CD14-positive monocyte (primary cell): ENCODE data around the gene CCDC50. TPM values are rescaled to one million over a fixed set of nuclear protein-coding genes. Genes with fewer than 3 reads are reported as not detected.

ENCODE experiments used
- DNase-seq, 3 donors: peaks; one replicate each; pipeline ENCODE4 v3.0.0-alpha.2; 2011 to 2022
- H2AFZ ChIP-seq: 2 replicates; pipeline ENCODE4 v1.6.0; 2012; ENCODE audit warnings: mild to moderate bottlenecking, low read depth, low read length, inconsistent platforms; ENCODE audit not compliant: insufficient read depth, poor library complexity, severe bottlenecking
- H3K27ac ChIP-seq, 2 donors: 1 replicate in 1 of 2; 2 replicates in 1 of 2; pipeline ENCODE4 v1.5.1; 2012 to 2013; ENCODE audit warnings: low read length in 2 of 2, control low read depth in 1 of 2, inconsistent platforms in 1 of 2, low read depth in 1 of 2, mild to moderate bottlenecking in 1 of 2
- H3K27me3 ChIP-seq, 2 donors: one replicate each; pipeline versions ENCODE4 v1.6.0 to v1.6.1; 2011 to 2013; ENCODE audit warnings: low read length in 2 of 2; ENCODE audit not compliant: control insufficient read depth in 2 of 2, insufficient read depth in 2 of 2
- H3K36me3 ChIP-seq, 2 donors: replicated peaks in 1 of 2; 1 replicate in 1 of 2; 2 replicates in 1 of 2; pipeline versions ENCODE4 v1.5.1 to v1.6.1; 2012 to 2013; ENCODE audit warnings: low read length in 2 of 2, control low read depth in 1 of 2, inconsistent platforms in 1 of 2, mild to moderate bottlenecking in 1 of 2; ENCODE audit not compliant: insufficient read depth in 2 of 2, control insufficient read depth in 1 of 2
- H3K4me1 ChIP-seq, 2 donors: 1 replicate in 1 of 2; 2 replicates in 1 of 2; pipeline versions ENCODE4 v1.5.1 to v1.6.1; 2012 to 2013; ENCODE audit warnings: low read length in 2 of 2, control low read depth in 1 of 2, inconsistent platforms in 1 of 2, mild to moderate bottlenecking in 1 of 2, moderate library complexity in 1 of 2; ENCODE audit not compliant: insufficient read depth in 2 of 2, control insufficient read depth in 1 of 2
- H3K4me2 ChIP-seq: replicated peaks from 2 replicates; pipeline ENCODE3; 2012; ENCODE audit warnings: low read length, moderate library complexity, mild to moderate bottlenecking; ENCODE audit not compliant: poor library complexity, severe bottlenecking; ENCODE audit errors: extremely low read depth
- H3K4me3 ChIP-seq, 3 experiments: fragments of 200-600 bp in 1 of 3; sonication (generic) in 1 of 3; replicated peaks in 1 of 3; 1 replicate in 2 of 3; 2 replicates in 1 of 3; pipeline ENCODE4 v1.5.1; 2011 to 2013; ENCODE audit warnings: low read length in 3 of 3, mild to moderate bottlenecking in 3 of 3, control low read depth in 2 of 3, low read depth in 2 of 3, inconsistent platforms in 1 of 3, moderate library complexity in 1 of 3
- H3K79me2 ChIP-seq: 2 replicates; pipeline ENCODE4 v1.6.0; 2012; ENCODE audit warnings: mild to moderate bottlenecking, control low read depth, inconsistent platforms, low read length, moderate library complexity; ENCODE audit not compliant: insufficient read depth
- H3K9ac ChIP-seq: 2 replicates; pipeline ENCODE4 v1.6.0; 2017; ENCODE audit warnings: low read length, mild to moderate bottlenecking; ENCODE audit not compliant: insufficient read depth, poor library complexity, severe bottlenecking
- H3K9me3 ChIP-seq, 2 donors: replicated peaks in 1 of 2; 1 replicate in 1 of 2; 2 replicates in 1 of 2; pipeline versions ENCODE4 v1.5.1 to v1.6.1; 2012 to 2013; ENCODE audit warnings: low read length in 2 of 2, control low read depth in 1 of 2; ENCODE audit not compliant: control insufficient read depth in 1 of 2, insufficient read depth in 1 of 2
- H4K20me1 ChIP-seq: 2 replicates; pipeline ENCODE4 v1.6.0; 2012; ENCODE audit warnings: mild to moderate bottlenecking, low read length, control low read depth, moderate library complexity; ENCODE audit not compliant: insufficient read depth
- H3K27ac Mint-ChIP-seq, 7 donors: one replicate each; pipeline ENCODE4 v1.8.0; 2020; ENCODE audit warnings: mild to moderate bottlenecking in 7 of 7, mixed read lengths in 7 of 7, moderate library complexity in 6 of 7, inconsistent platforms in 2 of 7
- H3K27me3 Mint-ChIP-seq, 3 donors: one replicate each; pipeline ENCODE4 v1.8.0; 2021 to 2022; ENCODE audit warnings: low read depth in 3 of 3, mild to moderate bottlenecking in 3 of 3, mixed read lengths in 3 of 3, moderate library complexity in 3 of 3, inconsistent platforms in 1 of 3
- H3K36me3 Mint-ChIP-seq, 2 donors: one replicate each; pipeline ENCODE4 v1.8.0; 2020; ENCODE audit warnings: mixed read lengths in 2 of 2, inconsistent platforms in 1 of 2, mild to moderate bottlenecking in 1 of 2
- H3K4me1 Mint-ChIP-seq: one replicate; pipeline ENCODE4 v1.8.0; 2020; ENCODE audit warnings: mild to moderate bottlenecking, mixed read lengths
- H3K4me3 Mint-ChIP-seq, 2 donors: one replicate each; pipeline ENCODE4 v1.8.0; 2020; ENCODE audit warnings: mild to moderate bottlenecking in 2 of 2, mixed read lengths in 2 of 2, moderate library complexity in 1 of 2
- H3K9me3 Mint-ChIP-seq, 7 donors: one replicate each; pipeline ENCODE4 v1.8.0; 2020 to 2022; ENCODE audit warnings: mixed read lengths in 7 of 7, mild to moderate bottlenecking in 6 of 7, moderate library complexity in 6 of 7, inconsistent platforms in 2 of 7
- WGBS: methylation state at CpG from one replicate; pipeline ENCODE4 v1.1.5; 2013; ENCODE audit warnings: missing lambda C conversion rate; ENCODE audit not compliant: insufficient coverage; 5-methylcytosine and 5-hydroxymethylcytosine counted together
- intact Hi-C, 2 donors: fragments of 100-400 bp; cut with micrococcal nuclease; formaldehyde crosslinking; loops; one replicate each; pipeline versions ENCODE4 v1.15.0 to v1.15.1; 2023
- polyA plus RNA-seq, 3 donors: library from polyadenylated mRNA; depleted of rRNA in 1 of 3; unstranded in 2 of 3; stranded (reverse) in 1 of 3; fragments of 300-500 nt in 2 of 3; fragments of >200 nt in 1 of 3; fragmentation: Illumina TruSeq in 2 of 3; gene quantifications; 1 replicate in 2 of 3; 2 replicates in 1 of 3; pipeline ENCODE4 v1.2.3, GENCODE V29; 2012 to 2021
- TF ChIP-seq, protein P1 (sequence below): fragments of 200-600 bp; IDR thresholded peaks from one replicate; pipeline ENCODE4 v1.8.0; 2022; ENCODE audit warnings: antibody characterized with exemption, mild to moderate bottlenecking

CCDC50 gene
- polyA plus RNA-seq, 3 donors = 13.3 to 29.2 (median 25.8) TPM

DNA sequence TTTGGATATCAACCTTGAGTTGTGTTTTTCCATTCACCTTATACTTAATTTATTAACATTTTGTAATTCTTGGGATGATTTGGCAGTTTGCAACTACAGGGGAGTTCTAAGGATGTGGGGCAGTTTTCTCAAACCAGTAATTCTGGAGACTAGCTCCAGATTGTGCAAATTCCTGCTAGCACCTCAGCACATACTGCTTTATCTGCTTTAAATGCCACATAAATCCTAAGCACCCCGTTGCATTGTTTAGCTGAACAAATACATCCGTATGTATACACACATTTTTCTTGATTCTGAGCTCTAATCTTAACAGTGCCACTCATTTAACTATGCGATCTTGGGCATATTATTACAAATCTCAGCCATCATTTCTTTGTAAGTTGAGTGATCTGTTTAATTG lies 18.0 kb downstream of the CCDC50 start:
- no peak for DNase-seq
- Histone ChIP-seq H3K36me3 (no peaks in the 10 kb centered on the region), H3K9ac (no peak overlapping the region), H3K27ac (no peak overlapping the region), H3K4me2 (no peak overlapping the region), H3K27me3 (no peaks in the 10 kb centered on the region), H2AFZ (no peak overlapping the region), H3K4me1 (no peaks in the 10 kb centered on the region), H3K79me2 (peaks cover 44% of the 10 kb centered on the region), H3K9me3 (no peaks in the 10 kb centered on the region), H3K4me3 (no peak overlapping the region), H4K20me1 (peaks cover 85% of the 10 kb centered on the region)
- H3K9me3 Mint-ChIP-seq = peaks cover 0 to 2% (median 0%) of the 10 kb centered on the region in 7 donors
- no peaks in the 10 kb centered on the region for H3K36me3 Mint-ChIP-seq
- WGBS = 100% methylated on average over 1 of the region's 3 CpGs
- H3K4me3 Mint-ChIP-seq = no peak overlapping the region
- intact Hi-C loops = no loop called here
- peaks cover 0 to 2% (median 2%) of the 10 kb centered on the region in 3 donors for H3K27me3 Mint-ChIP-seq
- peaks cover 2% of the 10 kb centered on the region for H3K4me1 Mint-ChIP-seq
- H3K27ac Mint-ChIP-seq = no peak overlapping the region
- TF ChIP-seq, protein P1, sequence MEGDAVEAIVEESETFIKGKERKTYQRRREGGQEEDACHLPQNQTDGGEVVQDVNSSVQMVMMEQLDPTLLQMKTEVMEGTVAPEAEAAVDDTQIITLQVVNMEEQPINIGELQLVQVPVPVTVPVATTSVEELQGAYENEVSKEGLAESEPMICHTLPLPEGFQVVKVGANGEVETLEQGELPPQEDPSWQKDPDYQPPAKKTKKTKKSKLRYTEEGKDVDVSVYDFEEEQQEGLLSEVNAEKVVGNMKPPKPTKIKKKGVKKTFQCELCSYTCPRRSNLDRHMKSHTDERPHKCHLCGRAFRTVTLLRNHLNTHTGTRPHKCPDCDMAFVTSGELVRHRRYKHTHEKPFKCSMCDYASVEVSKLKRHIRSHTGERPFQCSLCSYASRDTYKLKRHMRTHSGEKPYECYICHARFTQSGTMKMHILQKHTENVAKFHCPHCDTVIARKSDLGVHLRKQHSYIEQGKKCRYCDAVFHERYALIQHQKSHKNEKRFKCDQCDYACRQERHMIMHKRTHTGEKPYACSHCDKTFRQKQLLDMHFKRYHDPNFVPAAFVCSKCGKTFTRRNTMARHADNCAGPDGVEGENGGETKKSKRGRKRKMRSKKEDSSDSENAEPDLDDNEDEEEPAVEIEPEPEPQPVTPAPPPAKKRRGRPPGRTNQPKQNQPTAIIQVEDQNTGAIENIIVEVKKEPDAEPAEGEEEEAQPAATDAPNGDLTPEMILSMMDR = no peak

DNA sequence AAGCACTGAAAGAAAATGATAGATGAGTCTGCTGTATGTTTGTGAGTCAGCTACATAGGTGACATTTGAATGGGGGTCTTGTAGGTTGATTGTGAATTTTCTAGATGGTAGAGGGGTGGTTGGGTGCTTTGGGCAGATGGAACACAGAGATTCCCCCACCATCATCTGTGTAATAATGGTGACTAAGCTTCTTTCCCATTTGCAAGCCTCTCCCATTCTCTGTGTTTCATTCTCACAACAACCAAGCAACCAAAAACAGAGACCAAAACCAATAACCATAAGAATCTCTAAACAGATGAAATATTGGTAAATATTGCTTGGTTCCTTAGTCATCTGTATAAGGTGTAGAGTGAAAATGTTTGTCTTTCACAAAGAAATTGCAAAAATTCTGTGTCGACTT lies 18.9 kb downstream of the CCDC50 start:
- H3K27me3 ChIP-seq = no peaks in the 10 kb centered on the region
- TF ChIP-seq, protein P1 = no peak
- peak overlapping the region in 2 of 7 donors; percentile 1 to 30 for H3K27ac Mint-ChIP-seq
- H3K4me1 Mint-ChIP-seq = no peaks in the 10 kb centered on the region
- no peak for DNase-seq
- H3K79me2 ChIP-seq = peaks cover 35% of the 10 kb centered on the region
- WGBS = no CpG with 5 or more reads among the region's 1 CpG
- no peak overlapping the region for H2AFZ ChIP-seq
- no peak overlapping the region for H3K4me2 ChIP-seq
- H4K20me1 ChIP-seq = peaks cover 82% of the 10 kb centered on the region
- peaks cover 0 to 2% (median 2%) of the 10 kb centered on the region in 3 donors for H3K27me3 Mint-ChIP-seq
- H3K36me3 ChIP-seq = no peaks in the 10 kb centered on the region
- H3K4me1 ChIP-seq = no peaks in the 10 kb centered on the region
- H3K27ac ChIP-seq = no peak overlapping the region
- no peaks in the 10 kb centered on the region for H3K9me3 ChIP-seq
- H3K9me3 Mint-ChIP-seq = peaks cover 0 to 2% (median 0%) of the 10 kb centered on the region in 7 donors
- H3K36me3 Mint-ChIP-seq = no peaks in the 10 kb centered on the region
- intact Hi-C loops = no loop called here
- H3K4me3 Mint-ChIP-seq = no peak overlapping the region
- no peak overlapping the region for H3K4me3 ChIP-seq
- H3K9ac ChIP-seq = no peak overlapping the region
